ENCODE results near the gene WDTC1.

The WDTC1 gene

DNA sequence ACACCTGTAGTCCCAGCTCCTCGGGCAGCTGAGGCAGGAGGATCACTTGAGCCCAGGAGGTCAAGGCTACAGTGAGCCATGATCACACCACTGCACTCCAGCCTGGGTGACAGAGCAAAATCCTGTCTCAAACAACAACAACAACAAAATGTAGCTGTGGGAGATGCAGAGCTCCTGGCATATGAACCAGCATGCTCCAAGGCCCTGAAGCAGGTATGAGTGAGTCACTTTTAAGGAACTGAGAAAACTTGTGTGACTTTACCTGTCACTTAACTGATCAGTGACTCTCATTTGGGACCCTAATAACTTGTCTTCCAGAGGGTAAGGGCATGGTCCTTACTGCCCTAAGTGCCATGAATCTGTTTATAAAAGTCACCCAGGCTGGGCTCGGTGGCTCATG is 68.2 kb downstream of the WDTC1 start:
- H3K4me3 ChIP-seq (ENCODE audit: low read length) = no peak overlapping the region
- TF ChIP-seq, protein P1, sequence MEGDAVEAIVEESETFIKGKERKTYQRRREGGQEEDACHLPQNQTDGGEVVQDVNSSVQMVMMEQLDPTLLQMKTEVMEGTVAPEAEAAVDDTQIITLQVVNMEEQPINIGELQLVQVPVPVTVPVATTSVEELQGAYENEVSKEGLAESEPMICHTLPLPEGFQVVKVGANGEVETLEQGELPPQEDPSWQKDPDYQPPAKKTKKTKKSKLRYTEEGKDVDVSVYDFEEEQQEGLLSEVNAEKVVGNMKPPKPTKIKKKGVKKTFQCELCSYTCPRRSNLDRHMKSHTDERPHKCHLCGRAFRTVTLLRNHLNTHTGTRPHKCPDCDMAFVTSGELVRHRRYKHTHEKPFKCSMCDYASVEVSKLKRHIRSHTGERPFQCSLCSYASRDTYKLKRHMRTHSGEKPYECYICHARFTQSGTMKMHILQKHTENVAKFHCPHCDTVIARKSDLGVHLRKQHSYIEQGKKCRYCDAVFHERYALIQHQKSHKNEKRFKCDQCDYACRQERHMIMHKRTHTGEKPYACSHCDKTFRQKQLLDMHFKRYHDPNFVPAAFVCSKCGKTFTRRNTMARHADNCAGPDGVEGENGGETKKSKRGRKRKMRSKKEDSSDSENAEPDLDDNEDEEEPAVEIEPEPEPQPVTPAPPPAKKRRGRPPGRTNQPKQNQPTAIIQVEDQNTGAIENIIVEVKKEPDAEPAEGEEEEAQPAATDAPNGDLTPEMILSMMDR (IDR thresholded peaks at IDR 0.05; ENCODE audit: insufficient read depth, low read depth, low read length, missing control alignments) = no peak
- DNase-seq (ENCODE audit: low read depth) = no peak

DNA sequence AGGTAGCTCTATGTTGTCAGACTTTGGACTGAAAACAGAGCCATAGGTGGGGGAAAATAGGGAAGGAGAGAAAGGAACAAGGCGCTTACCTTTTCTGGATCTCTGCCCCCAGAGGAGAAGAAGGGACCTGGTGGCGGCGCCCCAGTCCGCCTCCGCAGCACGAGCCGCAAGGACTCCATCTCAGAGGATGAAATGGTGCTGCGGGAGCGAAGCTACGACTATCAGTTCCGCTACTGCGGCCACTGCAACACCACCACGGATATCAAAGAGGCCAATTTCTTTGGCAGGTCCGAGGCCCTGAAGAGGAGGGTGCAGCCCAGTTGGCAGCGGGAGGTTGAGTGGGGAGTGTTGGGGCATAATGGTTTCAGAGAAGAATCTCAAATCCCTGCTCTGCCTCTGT is 69.1 kb downstream of the WDTC1 start:
- TF ChIP-seq, protein P1 (IDR thresholded peaks at IDR 0.05; ENCODE audit: insufficient read depth, low read depth, low read length, missing control alignments) = no peak
- no peak for DNase-seq (ENCODE audit: low read depth)
- H3K4me3 ChIP-seq (ENCODE audit: low read length) = no peak overlapping the region

DNA sequence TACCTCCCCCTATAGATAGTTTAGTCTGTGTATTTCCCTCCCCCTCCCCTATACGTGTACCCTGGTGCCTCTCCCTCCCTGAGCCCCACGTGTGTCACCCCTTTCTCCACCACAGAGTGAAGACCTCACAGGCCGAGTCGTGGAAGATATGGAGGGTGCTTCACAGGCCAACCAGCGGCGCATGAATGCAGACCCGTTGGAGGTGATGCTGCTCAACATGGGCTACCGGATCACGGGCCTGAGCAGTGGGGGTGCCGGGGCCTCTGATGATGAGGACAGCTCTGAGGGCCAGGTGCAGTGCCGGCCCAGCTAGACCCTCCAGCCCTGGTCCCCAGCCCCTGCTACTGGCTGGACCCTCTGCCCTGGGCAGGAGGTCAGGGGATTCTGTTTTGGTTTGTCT is 71.6 kb downstream of the WDTC1 start:
- TF ChIP-seq, protein P1 (IDR thresholded peaks at IDR 0.05; ENCODE audit: insufficient read depth, low read depth, low read length, missing control alignments) = no peak
- no peak overlapping the region for H3K4me3 ChIP-seq (ENCODE audit: low read length)
- DNase-seq (ENCODE audit: low read depth) = no peak

DNA sequence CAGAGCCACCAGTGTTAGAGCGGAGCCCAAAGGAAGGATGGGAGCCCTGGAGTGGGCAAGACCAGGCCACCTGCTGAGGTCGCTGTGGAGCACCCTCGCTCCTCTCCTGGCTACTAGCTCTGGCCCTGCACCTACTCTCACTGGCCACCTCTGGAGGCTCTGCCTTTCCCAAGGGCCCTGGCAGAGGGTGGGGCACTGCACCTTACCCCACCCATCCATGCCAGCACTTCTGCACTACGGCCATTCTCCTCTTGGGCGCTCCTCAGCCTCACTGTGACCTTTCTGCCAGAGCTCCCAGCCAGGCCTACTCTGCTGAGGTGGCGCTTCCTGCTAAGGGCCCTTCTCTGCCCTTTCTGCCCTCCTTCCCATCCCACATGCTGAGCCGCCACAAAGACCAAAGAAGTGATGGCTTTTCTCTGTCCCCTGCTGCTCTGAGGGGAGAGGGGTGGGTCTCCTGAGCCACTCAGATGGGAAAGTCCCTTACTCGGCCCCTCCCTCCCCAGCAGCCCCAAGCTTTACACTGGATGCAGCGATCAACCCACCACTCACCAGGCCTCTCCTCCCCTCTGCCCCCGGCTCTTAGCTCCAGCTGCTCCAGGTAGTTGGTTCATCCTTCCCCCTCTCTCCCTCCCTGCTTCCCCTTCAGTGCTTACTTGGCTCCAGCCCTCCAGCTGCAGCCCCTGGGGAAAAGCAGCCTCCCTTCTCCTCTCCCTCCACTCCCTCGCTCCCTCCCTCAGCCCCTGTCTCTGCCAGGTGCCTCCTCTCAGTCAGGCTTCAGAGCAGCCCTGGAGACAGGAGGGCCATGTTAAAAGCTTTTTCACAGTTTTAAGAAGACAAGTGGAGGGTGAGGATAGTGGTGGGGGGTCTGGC is 72.7 kb downstream of the WDTC1 start:
- H3K4me3 ChIP-seq (ENCODE audit: low read length) = no peak overlapping the region
- no peak for DNase-seq (ENCODE audit: low read depth)
- TF ChIP-seq, protein P1 (IDR thresholded peaks at IDR 0.05; ENCODE audit: insufficient read depth, low read depth, low read length, missing control alignments) = no peak

DNA sequence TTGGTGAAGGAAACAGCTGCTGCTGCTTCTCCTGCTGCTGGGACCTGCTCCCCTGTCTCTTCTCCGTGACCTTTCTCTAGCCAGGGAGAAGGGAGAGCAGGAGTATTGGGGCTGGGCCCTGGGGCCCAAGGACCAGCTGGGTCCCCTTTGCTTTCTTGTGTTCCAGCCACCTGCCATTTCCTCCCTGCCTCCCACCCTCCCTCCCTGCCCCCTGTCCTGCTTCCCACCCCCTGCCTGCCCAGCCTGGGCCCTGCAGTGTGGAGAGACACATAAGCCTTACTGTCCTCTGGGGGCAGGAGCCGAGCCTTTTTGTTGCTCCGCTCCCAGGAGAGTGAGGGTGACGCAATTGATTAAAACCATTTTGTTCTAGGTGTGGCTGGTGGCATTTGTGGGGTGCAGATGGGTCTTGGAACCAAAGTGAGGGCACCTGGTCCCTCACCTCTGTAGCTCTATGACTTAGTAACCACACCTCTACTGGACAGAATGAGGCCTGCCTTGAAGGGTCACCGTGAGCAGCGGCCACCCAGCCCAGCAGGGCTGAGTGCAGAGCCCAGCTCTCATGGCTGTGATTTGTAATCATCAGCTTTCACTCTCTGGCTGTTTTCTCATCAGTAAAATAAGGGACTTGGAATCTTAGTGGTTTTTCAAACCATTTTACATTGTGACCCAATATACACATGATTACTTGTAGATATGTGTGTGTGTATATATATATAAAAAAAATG is 73.6 kb downstream of the WDTC1 start:
- no peak overlapping the region for H3K4me3 ChIP-seq (ENCODE audit: low read length)
- TF ChIP-seq, protein P1 (IDR thresholded peaks at IDR 0.05; ENCODE audit: insufficient read depth, low read depth, low read length, missing control alignments) = no peak
- DNase-seq (ENCODE audit: low read depth) = no peak

DNA sequence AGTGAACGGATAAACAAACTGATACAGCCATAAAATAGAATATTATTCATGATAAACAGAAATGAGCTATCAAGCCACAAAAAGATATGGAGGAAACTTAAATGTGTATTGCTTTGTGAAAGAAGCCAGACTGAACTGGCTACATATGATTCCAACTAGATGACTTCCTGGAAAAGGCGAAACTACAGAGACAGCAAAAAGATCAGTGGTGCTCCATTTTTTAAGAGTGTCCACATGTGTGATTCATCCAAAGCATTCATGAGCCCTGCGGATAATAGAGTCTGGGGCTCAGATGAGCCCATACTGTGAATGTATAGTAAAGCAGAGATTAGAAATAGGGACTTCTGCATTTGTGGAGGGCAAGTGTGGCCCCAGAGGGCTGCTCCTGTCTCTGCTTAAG is 79.7 kb downstream of the WDTC1 start:
- TF ChIP-seq, protein P1 (IDR thresholded peaks at IDR 0.05; ENCODE audit: insufficient read depth, low read depth, low read length, missing control alignments) = no peak
- DNase-seq (ENCODE audit: low read depth) = no peak
- H3K4me3 ChIP-seq (ENCODE audit: low read length) = no peak overlapping the region
